SK-N-MC (cell line): Measurements from ENCODE around the gene DEFB131A.
"Not testable (repeated sequence)": the region's sequence is repeated elsewhere in the genome, so short reads cannot be mapped to it uniquely, and the experiment has no call there.

Experiments used
- DNase-seq: peaks from one replicate; pipeline ENCODE4 v3.0.0-alpha.2; 2011; ENCODE audit warnings: low read depth, low spot score
- H3K27ac ChIP-seq: fragments of 200-600 bp; sonication (generic); 2 replicates; pipeline ENCODE4 v1.5.1; 2016; ENCODE audit warnings: mixed run types
- H3K36me3 ChIP-seq: fragments of 200-600 bp; sonication (generic); 2 replicates; pipeline ENCODE4 v1.6.1; 2017; ENCODE audit warnings: antibody characterized with exemption, low read length, mixed read lengths; ENCODE audit not compliant: insufficient read depth
- H3K4me3 ChIP-seq: fragments of 200-600 bp; sonication (generic); 2 replicates; pipeline ENCODE4 v1.5.1; 2016
- H3K9ac ChIP-seq: fragments of 200-600 bp; sonication (generic); 2 replicates; pipeline ENCODE4 v1.8.0; 2017; ENCODE audit warnings: mixed run types, mixed read lengths; ENCODE audit not compliant: insufficient read length
- H3K9me3 ChIP-seq: fragments of 200-600 bp; sonication (generic); 2 replicates; pipeline ENCODE4 v1.6.1; 2017; ENCODE audit warnings: low read depth, mild to moderate bottlenecking, antibody characterized with exemption, low read length, moderate library complexity, mixed read lengths

The DEFB131A gene

DNA sequence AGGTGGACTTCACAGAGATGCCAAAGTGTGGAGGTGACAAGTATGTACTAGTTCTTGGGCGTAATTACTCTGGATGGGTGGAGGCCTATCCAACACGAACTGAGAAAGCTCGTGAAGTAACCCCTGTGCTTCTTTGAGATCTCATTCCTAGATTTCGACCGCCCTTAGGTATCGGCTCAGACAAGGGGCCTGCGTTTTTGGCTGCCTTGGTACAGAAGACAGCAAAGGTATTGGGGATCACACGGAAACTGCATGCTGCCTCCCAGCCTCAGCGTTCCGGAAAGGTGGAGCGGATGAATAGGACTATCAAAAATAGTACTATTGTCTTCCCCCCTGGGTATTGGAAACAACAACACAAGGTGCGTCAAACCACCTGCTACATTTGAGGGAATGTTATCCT lies 35.9 kb downstream of the DEFB131A start:
- H3K4me3 ChIP-seq = not testable (repeated sequence)

DNA sequence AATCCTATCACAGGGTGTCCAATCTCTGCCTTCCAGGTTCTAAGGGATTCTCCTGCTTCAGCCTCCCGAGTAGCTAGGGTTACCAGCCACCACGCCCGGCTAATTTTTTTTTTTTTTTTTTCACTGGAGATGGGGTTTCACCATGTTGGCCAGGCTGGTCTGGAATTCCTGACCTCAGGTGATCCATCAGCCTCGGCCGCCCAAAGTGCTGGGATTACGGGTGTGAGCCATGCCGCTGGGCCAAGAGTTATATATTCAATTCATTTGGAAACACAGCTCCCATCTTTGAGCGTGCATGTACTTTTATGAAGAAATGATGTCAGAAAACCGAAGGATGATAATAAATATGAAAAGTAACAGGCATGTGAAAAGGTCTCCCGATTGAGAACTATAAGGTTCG lies 38.7 kb downstream of the DEFB131A start:
- H3K9me3 ChIP-seq, DNase-seq, H3K4me3 ChIP-seq, H3K9ac ChIP-seq, H3K36me3 ChIP-seq, H3K27ac ChIP-seq: not testable (repeated sequence)

More for the DNA sequence above, 35.9 kb downstream of the DEFB131A start:
- DNase-seq, H3K9ac ChIP-seq, H3K9me3 ChIP-seq, H3K27ac ChIP-seq, H3K36me3 ChIP-seq: not testable (repeated sequence)

DNA sequence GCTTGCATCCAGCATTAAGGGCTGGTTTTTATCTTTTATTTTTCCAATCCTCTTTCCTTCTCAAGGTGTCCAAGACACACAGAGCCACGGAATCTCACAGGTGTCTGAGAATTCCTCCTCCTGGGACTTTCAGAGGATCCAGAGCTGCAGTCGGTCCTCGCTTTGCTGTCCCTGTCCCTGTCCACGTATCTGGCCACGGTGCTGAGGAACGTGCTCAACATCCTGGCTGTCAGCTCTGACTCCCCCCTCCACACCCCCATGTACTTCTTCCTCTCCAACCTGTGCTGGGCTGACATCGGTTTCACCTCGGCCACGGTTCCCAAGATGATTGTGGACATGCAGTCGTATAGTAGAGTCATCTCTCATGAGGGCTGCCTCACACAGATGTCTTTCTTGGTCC lies 39.5 kb downstream of the DEFB131A start:
- H3K9ac ChIP-seq, H3K4me3 ChIP-seq, H3K9me3 ChIP-seq, H3K27ac ChIP-seq, DNase-seq, H3K36me3 ChIP-seq: not testable (repeated sequence)

GRCh38 chr4:9486880-9487279 lies 42.7 kb downstream of the DEFB131A start:
- not testable (repeated sequence) for H3K4me3 ChIP-seq, H3K9me3 ChIP-seq, H3K27ac ChIP-seq, H3K9ac ChIP-seq, DNase-seq, H3K36me3 ChIP-seq

GRCh38 chr4:9488796-9489195 lies 44.6 kb downstream of the DEFB131A start:
- DNase-seq, H3K36me3 ChIP-seq: not testable (repeated sequence)

DNA sequence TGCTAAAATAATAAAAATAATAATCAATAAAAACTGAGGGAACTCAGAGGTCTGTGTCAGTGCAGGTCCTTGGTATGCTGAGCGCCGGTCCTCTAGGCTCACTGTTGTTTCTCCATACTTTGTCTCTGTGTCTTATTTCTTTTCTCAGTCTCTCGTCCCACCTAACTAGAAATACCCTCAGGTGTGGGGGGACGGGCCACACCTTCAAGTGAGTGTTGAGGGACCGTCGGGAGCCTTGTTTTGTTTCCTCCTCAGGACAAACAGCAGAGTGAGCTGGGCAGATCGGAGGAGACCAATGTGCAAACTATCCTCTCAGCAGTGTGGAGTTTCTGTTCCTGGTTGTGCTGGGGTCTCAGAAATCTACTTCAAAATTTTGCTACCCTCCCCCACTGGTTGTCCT lies 46.3 kb downstream of the DEFB131A start:
- not testable (repeated sequence) for H3K36me3 ChIP-seq, H3K9ac ChIP-seq, DNase-seq, H3K27ac ChIP-seq, H3K4me3 ChIP-seq, H3K9me3 ChIP-seq

More at GRCh38 chr4:9488796-9489195, 44.6 kb downstream of the DEFB131A start:
- H3K9ac ChIP-seq, H3K9me3 ChIP-seq, H3K27ac ChIP-seq, H3K4me3 ChIP-seq: not testable (repeated sequence)

DNA sequence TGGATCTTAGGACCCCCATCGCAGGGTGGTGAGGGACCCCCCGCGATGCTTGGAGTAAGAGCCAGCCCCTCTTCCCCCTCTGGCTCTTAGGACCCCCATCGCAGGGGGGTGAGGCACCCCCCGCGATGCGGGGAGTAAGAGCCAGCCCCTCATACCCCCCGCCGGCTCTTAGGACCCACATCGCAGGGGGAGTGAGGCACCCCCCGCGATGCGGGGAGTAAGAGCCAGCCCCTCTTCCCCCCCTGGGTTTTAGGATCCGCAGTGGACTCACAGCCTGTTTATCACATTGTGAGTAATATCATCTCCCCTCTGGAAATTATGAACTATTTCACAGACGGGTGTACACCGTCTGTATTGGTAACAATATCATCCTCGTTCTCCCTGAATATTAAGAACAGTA lies 46.8 kb downstream of the DEFB131A start:
- not testable (repeated sequence) for DNase-seq, H3K4me3 ChIP-seq, H3K9me3 ChIP-seq

DNA sequence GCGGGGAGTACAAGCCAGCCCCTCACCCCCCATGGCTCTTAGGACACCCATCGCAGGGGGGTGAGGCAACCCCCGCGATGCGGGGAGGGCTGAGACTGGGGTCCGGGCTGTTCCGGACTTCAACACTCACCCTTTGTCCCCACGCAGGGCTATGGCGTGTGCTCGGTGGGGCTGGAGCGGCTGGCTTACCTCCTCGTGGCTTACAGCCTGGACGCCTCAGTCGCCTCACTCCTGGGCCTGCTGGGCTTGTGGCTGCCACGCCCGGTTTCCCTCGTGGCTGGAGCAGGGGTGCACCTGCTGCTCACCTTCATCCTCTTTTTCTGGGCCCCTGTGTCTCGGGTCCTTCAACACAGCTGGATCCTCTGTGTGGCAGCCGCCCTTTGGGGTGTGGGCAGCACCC lies 49.4 kb downstream of the DEFB131A start:
- DNase-seq, H3K4me3 ChIP-seq, H3K9me3 ChIP-seq, H3K36me3 ChIP-seq, H3K9ac ChIP-seq, H3K27ac ChIP-seq: not testable (repeated sequence)

More for the DNA sequence above, 46.8 kb downstream of the DEFB131A start:
- H3K27ac ChIP-seq, H3K36me3 ChIP-seq, H3K9ac ChIP-seq: not testable (repeated sequence)

DNA sequence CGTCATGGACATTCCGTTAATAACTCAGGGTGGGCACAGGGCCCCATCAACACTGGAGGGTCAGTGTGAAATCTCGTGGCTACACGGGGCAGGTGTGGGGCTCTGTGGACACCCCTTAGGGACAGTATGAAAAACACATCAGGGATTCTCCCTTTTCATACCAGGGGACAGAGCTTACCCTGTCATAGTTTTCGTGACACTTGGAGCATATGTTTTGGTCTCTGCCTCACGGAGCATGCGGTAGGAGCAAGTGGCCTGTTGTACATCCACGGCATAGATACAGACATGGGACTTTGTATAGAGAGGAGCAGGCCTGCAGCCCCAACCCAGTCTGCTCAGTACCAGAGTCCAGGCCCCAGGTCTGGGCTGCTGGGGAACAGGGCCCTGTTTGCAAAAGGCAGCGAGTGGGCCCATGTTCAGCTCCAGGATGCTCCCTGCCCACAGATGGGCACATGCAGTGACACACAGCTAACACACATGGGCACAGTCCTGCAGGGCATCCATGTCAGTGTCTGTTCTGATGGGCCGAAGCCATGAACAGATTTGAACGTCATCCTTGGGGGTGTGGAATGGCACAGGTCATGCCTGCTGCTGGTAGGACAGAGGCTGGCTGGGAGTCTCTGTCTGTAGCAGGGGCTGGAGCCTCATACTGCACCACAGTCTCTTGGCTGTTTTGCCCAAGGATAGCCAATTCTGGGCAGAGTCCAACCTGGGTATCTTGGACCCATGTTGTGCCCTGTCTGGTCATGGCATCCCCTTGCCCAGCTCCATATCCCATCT lies 50.2 kb downstream of the DEFB131A start:
- H3K4me3 ChIP-seq, DNase-seq, H3K27ac ChIP-seq, H3K9me3 ChIP-seq, H3K36me3 ChIP-seq, H3K9ac ChIP-seq: not testable (repeated sequence)

GRCh38 chr4:9495443-9495842 lies 51.2 kb downstream of the DEFB131A start:
- H3K9me3 ChIP-seq, DNase-seq, H3K9ac ChIP-seq: not testable (repeated sequence)

DNA sequence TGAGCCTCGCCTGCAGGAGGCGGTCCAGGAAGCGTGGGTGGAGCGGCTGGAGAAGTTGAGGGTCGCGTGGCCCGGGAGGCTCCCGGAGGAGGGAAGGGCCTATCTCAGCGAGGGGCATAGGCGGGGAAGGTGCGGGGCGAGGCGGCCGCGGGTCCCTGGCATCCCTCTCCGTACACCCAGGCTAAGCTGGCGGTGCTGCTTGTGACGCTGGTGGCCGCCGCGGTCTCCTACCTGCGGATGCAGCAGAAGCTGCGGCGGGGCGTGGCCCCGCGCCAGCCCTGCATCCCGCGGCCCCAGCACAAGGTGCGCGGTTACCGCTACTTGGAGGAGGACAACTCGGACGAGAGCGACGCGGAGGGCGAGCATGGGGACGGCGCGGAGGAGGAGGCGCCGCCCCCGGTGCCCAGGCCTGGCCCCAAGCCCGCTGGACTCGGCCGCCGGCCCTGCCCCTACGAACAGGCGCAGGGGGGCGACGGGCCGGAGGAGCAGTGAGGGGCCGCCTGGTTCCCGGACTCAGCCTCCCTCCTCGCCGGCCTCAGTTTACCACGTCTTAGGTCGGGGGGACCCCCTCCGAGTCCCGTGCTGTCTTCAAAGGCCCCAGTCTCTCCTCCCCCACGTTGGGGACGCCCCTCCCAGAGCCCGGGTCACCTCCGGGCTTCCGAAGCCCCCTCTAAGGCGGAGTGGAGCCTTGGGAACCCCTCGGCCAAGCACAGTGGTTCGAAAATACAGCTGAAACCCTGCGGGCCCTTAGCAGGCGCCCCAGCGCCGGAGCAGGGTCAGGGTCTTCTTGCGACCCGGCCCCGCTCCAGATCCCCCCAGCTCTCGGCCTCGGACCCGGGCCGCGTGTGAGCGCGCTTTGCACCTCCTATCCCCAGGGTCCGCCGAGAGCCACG lies 53.6 kb downstream of the DEFB131A start:
- H3K9ac ChIP-seq, H3K36me3 ChIP-seq, DNase-seq, H3K9me3 ChIP-seq, H3K27ac ChIP-seq, H3K4me3 ChIP-seq: not testable (repeated sequence)

More at GRCh38 chr4:9495443-9495842, 51.2 kb downstream of the DEFB131A start:
- not testable (repeated sequence) for H3K27ac ChIP-seq, H3K36me3 ChIP-seq, H3K4me3 ChIP-seq

DNA sequence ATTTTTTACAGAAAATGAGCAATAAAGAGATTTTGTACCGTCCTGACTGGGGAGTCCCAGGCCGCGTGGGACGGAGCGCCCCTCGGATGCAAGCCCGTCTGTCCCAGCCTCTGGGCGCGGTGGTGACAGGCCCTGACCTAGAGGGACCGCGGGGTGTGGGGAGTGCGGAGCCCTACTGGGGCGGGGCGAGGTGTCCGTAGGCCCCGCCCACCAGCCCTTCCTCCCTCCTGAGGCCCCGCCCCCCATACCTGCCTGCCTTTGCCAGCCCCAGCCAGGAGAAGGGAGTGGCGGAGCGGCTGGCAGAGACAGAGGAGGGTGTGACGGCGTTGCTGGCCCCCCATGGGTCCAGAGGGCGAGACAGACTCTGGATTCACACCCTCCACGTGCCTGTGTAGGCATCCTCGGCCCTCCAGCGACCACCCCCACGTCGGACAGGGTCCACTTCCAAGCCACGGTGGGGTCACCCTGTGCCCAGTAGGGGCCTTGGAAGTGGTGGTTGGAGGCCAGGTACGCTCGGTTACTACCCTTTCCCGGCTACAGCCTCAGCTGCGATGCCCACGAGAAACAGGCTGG lies 54.3 kb downstream of the DEFB131A start:
- H3K4me3 ChIP-seq, H3K27ac ChIP-seq, H3K36me3 ChIP-seq, DNase-seq, H3K9ac ChIP-seq, H3K9me3 ChIP-seq: not testable (repeated sequence)

GRCh38 chr4:9499974-9500487 lies 55.8 kb downstream of the DEFB131A start:
- not testable (repeated sequence) for H3K9me3 ChIP-seq, H3K9ac ChIP-seq, H3K36me3 ChIP-seq, DNase-seq, H3K4me3 ChIP-seq, H3K27ac ChIP-seq
